Sigmoid colon (tissue), 7 donors: Measurements from ENCODE around the gene RIMBP2. TPM values are rescaled to one million over a fixed set of nuclear protein-coding genes. Genes with fewer than 3 reads are reported as not detected.

ENCODE experiments used
- DNase-seq: peaks from one replicate; pipeline ENCODE4 v3.0.0-alpha.2; 2019
- H3K27ac ChIP-seq, 4 donors: fragments of 200-600 bp; sonication (generic); one replicate each; pipeline ENCODE4 v1.5.1; 2016 to 2019; ENCODE audit warnings: mild to moderate bottlenecking in 1 of 4
- H3K27me3 ChIP-seq, 3 donors: fragments of 200-600 bp; sonication (generic); one replicate each; pipeline ENCODE4 v1.5.1; 2019; ENCODE audit warnings: mild to moderate bottlenecking in 1 of 3
- H3K36me3 ChIP-seq, 4 donors: fragments of 200-600 bp; sonication (generic); one replicate each; pipeline ENCODE4 v1.5.1; 2016 to 2019
- H3K4me1 ChIP-seq, 4 donors: fragments of 200-600 bp; sonication (generic); one replicate each; pipeline ENCODE4 v1.5.1; 2017 to 2019
- H3K4me3 ChIP-seq, 4 donors: fragments of 200-600 bp; sonication (generic); one replicate each; pipeline ENCODE4 v1.5.1; 2017 to 2019; ENCODE audit warnings: mild to moderate bottlenecking in 2 of 4, moderate library complexity in 1 of 4
- H3K9me3 ChIP-seq, 4 donors: fragments of 200-600 bp in 3 of 4; sonication (generic) in 3 of 4; one replicate each; pipeline versions ENCODE4 v1.5.1 to v1.6.1; 2013 to 2019
- EP300 ChIP-seq, 4 donors: sonication (generic); formaldehyde crosslinking; IDR thresholded peaks; one replicate each; pipeline ENCODE4 v1.6.1; 2017; ENCODE audit warnings: antibody characterized with exemption in 4 of 4
- POLR2A ChIP-seq, 2 donors: fragments of 450-650 bp; IDR thresholded peaks; one replicate each; pipeline ENCODE4 v1.6.1; 2016; ENCODE audit warnings: antibody characterized with exemption in 2 of 2, mild to moderate bottlenecking in 2 of 2, moderate library complexity in 2 of 2
- POLR2AphosphoS5 ChIP-seq, 4 donors: sonication (generic); formaldehyde crosslinking; IDR thresholded peaks; one replicate each; pipeline ENCODE4 v1.6.1; 2017; ENCODE audit warnings: antibody characterized with exemption in 4 of 4
- WGBS, 2 donors: extraction: QIAGEN DNeasy Blood & Tissue Kit; methylation state at CpG; one replicate each; pipeline ENCODE4 v1.1.7; 2013; 5-methylcytosine and 5-hydroxymethylcytosine counted together
- intact Hi-C: fragments of 100-400 bp; cut with DNase I; formaldehyde crosslinking; loops from one replicate; pipeline ENCODE4 v1.15.1; 2023
- polyA plus RNA-seq, 3 donors: library from polyadenylated mRNA; stranded (reverse); fragments of 200-250 nt; gene quantifications; one replicate each; pipeline ENCODE4 v1.2.3, GENCODE V29; 2013
- total RNA-seq, 4 donors: library from RNA; depleted of rRNA; stranded (reverse); fragments of >200 nt; gene quantifications; one replicate each; pipeline ENCODE4 v1.1.0, GENCODE V29; 2016
- TF ChIP-seq, protein P1 (sequence below), 4 experiments: fragments of 450-650 bp in 3 of 4; fragments of 200-600 bp in 1 of 4; IDR thresholded peaks; one replicate each; pipeline ENCODE4 v1.5.1; 2016 to 2019; ENCODE audit warnings: antibody characterized with exemption in 4 of 4, mild to moderate bottlenecking in 3 of 4, moderate library complexity in 2 of 4
- donor health status: healthy with polysubstance abuse.
- donor health status: Bipolar disorder and iron deficiency.
- donor health status: healthy.

Gene RIMBP2
- 1 to 10 TPM; 1.2 to 5.5 (median 2.7) TPM for total RNA-seq
- polyA plus RNA-seq: 1 to 10 TPM in 1 of 3 donors, under 1 TPM in 2; under 0.01 to 1.7 (median 0.23) TPM

GRCh38 chr12:130715998-130716968, at the start of gene RIMBP2:
RIMBP2 (minus strand) TSS chr12:130716299; CDS start chr12:130479013, 237,286 bp downstream.
- WGBS, 2 donors: 2 to 3% methylated on average over 35 of the region's 35 CpGs
- Histone ChIP-seq H3K36me3 (no peaks in the 10 kb centered on the region), H3K27ac (no peak within 1 kb of the TSS), H3K4me1 (peaks cover 0 to 36% (median 35%) of the 10 kb centered on the region in 4 donors), H3K9me3 (peaks cover 0 to 4% (median 0%) of the 10 kb centered on the region in 4 donors), H3K4me3 (peak within 1 kb of the TSS in 3 of 4 donors; percentile 31 to 47 (median 40)), H3K27me3 (peaks cover 6 to 63% (median 42%) of the 10 kb centered on the region in 3 donors)
- no peak for TF ChIP-seq POLR2AphosphoS5 (IDR thresholded peaks at IDR 0.05)
- TF ChIP-seq POLR2A (IDR thresholded peaks at IDR 0.05): no peak
- no peak for TF ChIP-seq EP300 (IDR thresholded peaks at IDR 0.05)
- TF ChIP-seq, protein P1, sequence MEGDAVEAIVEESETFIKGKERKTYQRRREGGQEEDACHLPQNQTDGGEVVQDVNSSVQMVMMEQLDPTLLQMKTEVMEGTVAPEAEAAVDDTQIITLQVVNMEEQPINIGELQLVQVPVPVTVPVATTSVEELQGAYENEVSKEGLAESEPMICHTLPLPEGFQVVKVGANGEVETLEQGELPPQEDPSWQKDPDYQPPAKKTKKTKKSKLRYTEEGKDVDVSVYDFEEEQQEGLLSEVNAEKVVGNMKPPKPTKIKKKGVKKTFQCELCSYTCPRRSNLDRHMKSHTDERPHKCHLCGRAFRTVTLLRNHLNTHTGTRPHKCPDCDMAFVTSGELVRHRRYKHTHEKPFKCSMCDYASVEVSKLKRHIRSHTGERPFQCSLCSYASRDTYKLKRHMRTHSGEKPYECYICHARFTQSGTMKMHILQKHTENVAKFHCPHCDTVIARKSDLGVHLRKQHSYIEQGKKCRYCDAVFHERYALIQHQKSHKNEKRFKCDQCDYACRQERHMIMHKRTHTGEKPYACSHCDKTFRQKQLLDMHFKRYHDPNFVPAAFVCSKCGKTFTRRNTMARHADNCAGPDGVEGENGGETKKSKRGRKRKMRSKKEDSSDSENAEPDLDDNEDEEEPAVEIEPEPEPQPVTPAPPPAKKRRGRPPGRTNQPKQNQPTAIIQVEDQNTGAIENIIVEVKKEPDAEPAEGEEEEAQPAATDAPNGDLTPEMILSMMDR (IDR thresholded peaks at IDR 0.05): no peak
- intact Hi-C loops: no loop called here
- DNase-seq: peak; percentile 43

- intact Hi-C loops: no loop called here
- TF ChIP-seq POLR2AphosphoS5 (IDR thresholded peaks at IDR 0.05) (no peak), EP300 (IDR thresholded peaks at IDR 0.05) (no peak), POLR2A (IDR thresholded peaks at IDR 0.05) (no peak)
- TF ChIP-seq, protein P1 (IDR thresholded peaks at IDR 0.05): no peak
- no peaks in the 10 kb centered on the region for H3K36me3 ChIP-seq
Measured at GRCh38 chr12:130765186-130765659, 49.1 kb upstream of the RIMBP2 start.

GRCh38 chr12:130764475-130765185, 48.5 kb upstream of the RIMBP2 start:
- peak; percentile 28 for DNase-seq
- TF ChIP-seq EP300 (IDR thresholded peaks at IDR 0.05) (no peak), POLR2AphosphoS5 (IDR thresholded peaks at IDR 0.05) (no peak), POLR2A (IDR thresholded peaks at IDR 0.05) (no peak)
- TF ChIP-seq, protein P1 (IDR thresholded peaks at IDR 0.05): no peak

More at GRCh38 chr12:130765186-130765659, 49.1 kb upstream of the RIMBP2 start:
- Histone ChIP-seq H3K27ac (no peak overlapping the region), H3K4me3 (no peak overlapping the region), H3K4me1 (no peaks in the 10 kb centered on the region), H3K27me3 (peaks cover 0 to 26% (median 8%) of the 10 kb centered on the region in 3 donors), H3K9me3 (no peaks in the 10 kb centered on the region)
- WGBS, 2 donors: 88 to 92% methylated on average over 8 of the region's 8 CpGs
- no peak for DNase-seq

DNA sequence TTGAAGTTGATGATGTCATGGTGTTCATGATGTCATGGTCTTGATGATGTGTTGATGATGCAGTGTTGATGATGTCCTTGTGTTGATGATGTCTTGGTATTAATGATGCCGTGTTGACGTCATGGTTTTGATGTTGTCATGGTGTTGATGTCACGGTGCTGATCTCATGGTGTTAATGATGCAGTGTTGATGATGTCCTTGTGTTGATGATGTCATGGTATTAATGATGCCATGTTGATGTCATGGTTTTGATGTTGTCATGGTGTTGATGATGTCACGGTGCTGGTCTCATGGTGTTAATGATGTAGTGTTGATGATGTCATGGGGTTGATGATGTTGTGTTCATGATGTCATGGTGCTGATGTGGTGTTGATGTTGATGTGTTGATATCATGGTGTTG, 48.0 kb upstream of the RIMBP2 start:
- intact Hi-C loops: no loop called here
- no peak overlapping the region for H3K27ac ChIP-seq
- peaks cover 0 to 26% (median 8%) of the 10 kb centered on the region in 3 donors for H3K27me3 ChIP-seq
- DNase-seq: peak; percentile 2
- H3K4me1 ChIP-seq: no peaks in the 10 kb centered on the region
- WGBS, 2 donors: 96 to 98% methylated on average over 4 of the region's 4 CpGs
- H3K9me3 ChIP-seq: no peaks in the 10 kb centered on the region
- no peaks in the 10 kb centered on the region for H3K36me3 ChIP-seq
- TF ChIP-seq, protein P1 (IDR thresholded peaks at IDR 0.05): no peak
- TF ChIP-seq POLR2A (IDR thresholded peaks at IDR 0.05) (no peak), EP300 (IDR thresholded peaks at IDR 0.05) (no peak), POLR2AphosphoS5 (IDR thresholded peaks at IDR 0.05) (no peak)
- no peak overlapping the region for H3K4me3 ChIP-seq

More at GRCh38 chr12:130764475-130765185, 48.5 kb upstream of the RIMBP2 start:
- H3K27me3 ChIP-seq: peaks cover 0 to 26% (median 8%) of the 10 kb centered on the region in 3 donors
- intact Hi-C loops: no loop called here
- no peaks in the 10 kb centered on the region for H3K36me3 ChIP-seq
- H3K4me3 ChIP-seq: no peak overlapping the region
- no peak overlapping the region for H3K27ac ChIP-seq
- WGBS, 2 donors: 76 to 83% methylated on average over 14 of the region's 14 CpGs
- no peaks in the 10 kb centered on the region for H3K4me1 ChIP-seq
- no peaks in the 10 kb centered on the region for H3K9me3 ChIP-seq
